ENCODE data around the gene HAAO.
A peak's percentile ranks its signal among the peaks of the same experiment; 100 is the strongest.

The HAAO gene

DNA sequence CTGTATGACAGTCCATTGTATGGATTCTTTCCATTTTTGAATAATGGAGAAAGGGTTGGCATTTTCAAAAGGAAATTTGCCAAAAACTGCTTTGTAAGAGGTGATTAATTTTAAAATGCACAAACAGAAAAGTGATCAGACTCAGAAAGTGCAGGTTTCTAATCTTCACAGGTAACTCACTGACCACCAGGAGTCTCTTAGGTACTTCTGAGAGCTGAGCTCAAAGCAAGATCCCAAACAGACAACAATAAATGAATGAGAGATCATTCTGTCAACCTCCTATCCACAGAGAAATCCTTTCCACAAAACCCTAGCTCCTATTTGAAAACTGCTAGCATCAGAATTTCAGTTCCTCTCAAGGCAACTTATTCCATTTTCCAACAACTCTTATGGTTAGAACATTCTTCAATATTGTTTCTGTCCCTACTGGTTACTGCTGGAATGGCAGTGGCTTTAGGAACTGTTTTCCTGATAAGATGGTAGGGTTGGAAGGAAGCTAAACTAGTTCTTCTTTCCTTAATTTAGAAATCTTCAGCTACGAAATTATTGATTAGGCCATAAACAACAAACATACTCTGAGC is 20.6 kb upstream of the HAAO start:
- no peak for ATAC-seq

DNA sequence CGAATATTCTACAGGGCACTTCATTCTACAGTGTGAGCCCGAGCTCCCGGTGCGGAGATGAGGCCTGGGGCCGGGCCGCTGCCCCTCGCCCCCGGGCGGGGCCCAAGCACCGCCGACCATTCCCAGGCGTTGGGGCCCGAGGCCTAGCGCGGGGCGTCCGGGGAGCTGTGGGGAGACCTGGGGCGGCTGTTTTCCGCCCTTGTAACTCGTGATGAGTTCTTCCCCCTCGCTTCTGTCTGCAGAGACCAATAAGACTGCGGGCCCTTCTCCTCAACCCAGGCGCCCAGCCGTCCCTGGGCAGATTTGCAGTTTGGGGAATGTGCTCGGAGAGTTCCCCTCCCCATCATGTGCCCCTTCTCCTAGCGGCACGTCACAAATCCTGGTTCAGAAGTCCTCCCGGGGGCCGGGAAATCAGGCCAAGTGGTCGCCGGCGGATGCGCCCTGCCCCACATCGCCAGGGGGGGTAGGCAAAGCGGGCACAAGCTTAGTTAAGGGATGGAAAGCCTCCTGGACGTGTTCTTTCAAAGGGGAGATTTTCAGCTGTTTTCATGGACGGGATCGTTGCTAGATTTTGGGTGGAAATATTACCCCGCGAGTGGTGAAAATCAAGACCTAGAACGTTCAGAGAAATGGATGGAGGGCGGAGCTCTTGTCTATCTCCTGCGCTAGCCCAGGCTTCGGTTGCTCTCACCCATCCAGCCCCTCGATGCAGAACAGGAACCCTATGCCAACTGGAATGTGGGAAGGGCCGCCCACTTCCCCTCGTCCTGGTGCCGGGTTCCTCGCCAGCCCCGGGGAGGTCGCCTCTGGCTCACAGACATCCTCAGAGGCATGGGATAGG is 18.8 kb upstream of the HAAO start:
- peak; percentile 1 to 3 for ATAC-seq

DNA sequence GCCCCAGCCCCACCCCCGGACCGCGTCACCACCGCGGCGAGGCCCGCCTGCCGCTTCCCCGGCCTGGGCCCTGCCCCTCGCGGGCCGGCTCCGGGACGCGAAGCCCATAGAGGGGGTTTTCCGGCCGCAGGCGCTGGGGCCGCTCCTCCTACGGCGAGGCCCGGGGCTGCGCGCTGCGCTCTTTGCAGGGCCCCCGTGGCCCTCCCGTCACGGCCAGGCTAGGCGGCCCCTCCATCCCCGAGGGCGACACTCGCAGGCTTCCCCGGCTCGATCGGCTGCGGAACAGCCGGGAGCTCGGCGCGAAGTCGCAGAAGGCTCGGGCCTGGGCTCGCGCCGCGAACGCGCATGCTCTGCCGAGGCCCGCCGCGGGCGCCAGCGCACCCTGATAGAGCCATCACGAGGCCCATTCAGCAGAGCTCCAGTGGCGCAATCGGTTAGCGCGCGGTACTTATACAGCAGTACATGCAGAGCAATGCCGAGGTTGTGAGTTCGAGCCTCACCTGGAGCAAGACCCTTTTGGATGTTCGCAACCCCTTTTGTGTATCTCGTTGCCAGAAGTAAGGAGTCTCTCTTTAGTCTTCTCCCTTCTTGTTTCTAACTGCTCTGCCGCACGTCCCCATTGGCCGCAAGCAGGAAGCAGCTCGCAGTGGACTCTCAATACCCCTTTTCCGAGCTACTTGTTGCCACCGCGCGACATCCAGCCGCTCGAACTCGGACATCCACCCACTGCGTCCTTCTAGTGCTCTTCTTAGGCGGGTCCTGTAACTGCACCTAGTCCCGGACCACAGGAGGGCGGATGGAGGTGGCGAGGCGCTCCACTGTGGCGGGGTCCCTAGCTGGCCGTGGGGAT is 18.0 kb upstream of the HAAO start:
- peak; percentile 83 to 85 for ATAC-seq

DNA sequence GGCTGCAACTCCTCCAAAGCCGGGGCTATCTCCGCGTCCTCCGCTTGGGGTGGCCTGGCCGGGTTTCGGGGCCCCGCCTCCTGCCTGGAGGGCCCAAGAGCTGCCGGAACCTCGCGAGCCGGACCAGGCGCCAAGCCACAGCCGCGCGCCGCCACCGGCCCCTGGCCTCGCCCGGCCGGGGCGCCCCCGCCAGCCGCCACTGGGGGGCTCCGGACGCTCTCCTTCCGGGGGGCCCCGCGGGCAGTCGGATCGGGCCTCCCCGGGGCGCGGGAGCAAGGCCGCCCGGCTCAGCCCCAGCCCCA is 17.4 kb upstream of the HAAO start:
- ATAC-seq = peak; percentile 24 to 26

DNA sequence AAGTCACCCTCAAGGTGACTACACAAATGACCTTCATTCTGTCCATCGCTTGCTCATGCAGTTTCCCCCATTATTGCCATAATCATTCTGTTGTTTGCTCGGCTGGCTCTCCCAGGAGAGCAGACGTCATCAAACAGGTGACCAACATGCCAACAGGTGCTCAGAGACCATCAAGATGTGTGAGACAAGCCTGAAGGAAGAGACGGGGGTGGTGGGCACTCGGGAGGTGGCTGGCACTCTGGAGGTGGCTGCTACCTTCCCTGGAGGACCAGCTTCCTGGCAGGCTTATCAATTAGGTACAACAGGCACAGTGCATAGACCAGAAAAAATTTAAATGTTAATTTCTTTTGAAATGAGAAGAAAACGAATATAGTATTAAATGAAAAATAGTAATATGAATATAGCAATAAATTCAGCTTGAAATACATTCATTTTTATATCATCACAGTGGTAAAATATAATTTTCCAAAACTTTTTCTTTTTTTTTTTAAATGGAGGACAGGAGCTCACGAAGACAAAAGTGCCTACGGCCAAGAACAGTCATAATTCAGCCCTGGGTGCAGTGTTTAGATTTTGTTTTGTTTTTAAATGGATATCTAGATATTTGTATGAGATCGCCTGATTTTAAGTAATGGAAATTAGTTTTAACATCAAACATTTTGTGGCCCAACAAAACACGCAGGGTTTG is 16.9 kb upstream of the HAAO start:
- ATAC-seq = no peak

DNA sequence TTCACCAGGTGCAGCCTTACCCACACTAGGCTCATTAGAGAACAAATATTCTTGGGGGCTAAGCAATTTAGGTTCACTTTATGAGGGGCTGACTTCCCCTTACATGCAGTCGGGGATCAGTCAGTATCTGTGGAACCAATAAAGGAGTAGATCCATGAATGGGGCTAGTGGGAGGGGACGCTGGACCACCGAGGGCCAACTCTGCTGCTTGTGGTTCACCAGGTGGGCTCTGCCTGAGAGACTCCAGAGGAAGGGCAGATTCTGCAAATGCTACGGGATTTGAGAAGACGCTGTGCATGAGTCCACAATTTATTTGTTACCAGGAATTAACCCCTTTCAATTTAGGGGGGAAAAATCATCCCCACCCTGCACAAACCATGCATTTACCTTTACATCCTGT is 15.9 kb upstream of the HAAO start:
- ATAC-seq = no peak

DNA sequence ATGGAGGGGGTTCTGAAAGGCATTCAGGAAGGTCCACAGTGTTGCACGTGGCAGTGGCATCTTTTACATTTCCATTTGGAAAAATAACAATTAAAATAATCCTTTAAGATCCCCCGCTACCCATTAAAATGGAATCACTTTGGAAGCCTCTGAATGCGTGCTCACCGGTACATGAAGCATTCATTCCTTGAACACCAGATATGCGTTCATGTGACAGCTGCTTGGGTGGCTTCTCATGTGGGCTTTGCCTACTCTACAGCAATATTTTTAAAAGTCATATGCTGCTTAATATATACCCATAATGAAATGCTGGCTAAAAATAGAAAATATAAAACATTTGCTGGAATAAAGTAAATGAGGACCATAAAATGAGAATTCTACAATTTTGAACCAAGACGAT is 14.4 kb upstream of the HAAO start:
- no peak for ATAC-seq

DNA sequence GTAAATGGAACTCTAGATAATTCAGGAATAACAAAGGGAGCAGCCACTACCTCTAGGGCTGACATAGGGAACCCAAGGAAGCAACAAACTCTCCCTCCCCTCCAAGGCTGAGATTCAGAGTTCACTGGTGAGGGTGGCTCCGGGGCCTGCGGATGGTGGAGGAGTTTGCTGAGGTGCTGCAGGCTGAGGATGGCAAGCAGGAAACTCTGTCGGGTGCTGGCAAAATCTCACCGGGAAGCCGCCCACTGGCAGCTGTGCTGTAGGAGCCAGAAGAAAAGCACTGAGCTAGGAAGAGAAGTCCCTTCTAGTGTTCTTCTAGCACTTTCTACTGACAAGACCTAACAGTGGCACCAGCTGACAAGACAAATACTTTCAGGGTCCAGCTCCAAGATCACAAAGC is 12.5 kb upstream of the HAAO start:
- ATAC-seq = no peak

DNA sequence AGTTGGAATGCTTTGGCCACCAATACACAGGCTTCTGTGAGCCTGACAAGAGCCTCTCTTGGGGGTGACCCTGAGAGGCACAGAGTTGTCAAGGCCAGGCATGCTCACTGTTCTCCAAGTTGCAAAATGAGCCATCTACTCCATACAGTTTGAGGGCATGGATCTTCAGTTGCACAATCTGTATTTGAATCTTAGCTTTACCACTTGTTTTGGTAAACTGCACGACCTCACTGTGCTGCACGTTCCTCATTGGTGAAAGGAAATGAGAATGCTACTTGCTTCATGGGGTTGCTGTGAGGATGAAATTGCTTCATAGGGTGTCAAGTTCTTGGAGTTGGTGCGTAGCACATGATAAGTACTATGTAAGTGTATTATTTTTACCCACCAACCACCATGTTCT is 12.0 kb upstream of the HAAO start:
- ATAC-seq = no peak

DNA sequence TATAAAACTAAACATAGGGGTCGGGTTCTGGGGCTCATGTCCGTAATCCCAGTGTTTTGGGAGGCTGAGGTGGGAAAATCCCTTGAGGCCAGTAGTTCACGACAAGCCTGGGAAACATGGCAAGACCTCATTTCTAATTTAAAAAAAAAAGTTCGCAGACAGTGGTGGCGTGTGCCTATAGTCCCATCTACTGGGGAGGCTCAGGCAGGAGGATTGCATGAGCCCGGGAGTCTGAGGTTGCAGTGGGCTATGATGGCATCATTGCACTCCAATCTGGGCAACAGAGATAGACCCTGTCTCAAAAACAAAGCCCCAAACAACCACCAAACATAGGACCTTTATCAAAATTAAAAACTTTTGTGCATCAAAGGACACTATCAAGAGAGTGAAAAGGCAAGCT is 9.8 kb upstream of the HAAO start:
- ATAC-seq = no peak

DNA sequence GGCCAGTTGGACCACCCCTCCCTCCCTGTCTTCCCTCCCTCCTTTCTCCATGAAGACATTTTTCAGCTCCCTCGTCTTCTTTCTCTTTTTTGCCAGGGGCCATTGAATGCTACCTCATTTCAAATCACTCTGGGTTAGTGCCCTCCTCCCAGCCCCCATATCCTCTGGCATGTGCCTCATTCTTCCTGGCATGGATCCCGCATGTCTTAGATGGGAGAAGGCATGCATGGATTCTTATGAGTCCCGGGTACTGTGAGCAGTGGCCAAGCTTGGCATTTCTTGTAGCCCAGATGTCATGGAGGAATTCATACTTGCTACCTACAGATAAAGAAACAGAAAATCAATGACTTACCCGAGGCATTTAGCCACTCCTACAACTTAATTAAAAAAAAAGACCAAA is 9.0 kb upstream of the HAAO start:
- ATAC-seq = no peak

DNA sequence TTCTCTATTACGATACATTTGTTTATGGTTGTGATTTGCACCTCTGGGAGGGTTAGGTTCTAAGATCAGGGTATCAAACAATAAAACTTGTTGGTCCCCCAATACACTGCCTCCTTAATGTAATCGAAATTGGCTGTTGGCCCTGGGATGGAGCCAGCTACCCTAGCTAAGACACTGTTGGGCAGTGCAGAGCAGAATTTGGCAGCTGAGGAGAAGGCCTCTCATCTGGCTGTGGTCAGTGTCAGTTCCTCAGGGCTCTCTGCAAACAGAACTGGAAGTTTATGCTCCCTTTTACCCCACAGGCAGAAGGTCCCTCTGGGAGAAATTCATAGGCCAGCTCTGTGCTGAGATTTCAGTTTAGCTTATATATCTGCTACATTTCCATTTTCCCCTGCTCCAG is 8.6 kb upstream of the HAAO start:
- no peak for ATAC-seq

DNA sequence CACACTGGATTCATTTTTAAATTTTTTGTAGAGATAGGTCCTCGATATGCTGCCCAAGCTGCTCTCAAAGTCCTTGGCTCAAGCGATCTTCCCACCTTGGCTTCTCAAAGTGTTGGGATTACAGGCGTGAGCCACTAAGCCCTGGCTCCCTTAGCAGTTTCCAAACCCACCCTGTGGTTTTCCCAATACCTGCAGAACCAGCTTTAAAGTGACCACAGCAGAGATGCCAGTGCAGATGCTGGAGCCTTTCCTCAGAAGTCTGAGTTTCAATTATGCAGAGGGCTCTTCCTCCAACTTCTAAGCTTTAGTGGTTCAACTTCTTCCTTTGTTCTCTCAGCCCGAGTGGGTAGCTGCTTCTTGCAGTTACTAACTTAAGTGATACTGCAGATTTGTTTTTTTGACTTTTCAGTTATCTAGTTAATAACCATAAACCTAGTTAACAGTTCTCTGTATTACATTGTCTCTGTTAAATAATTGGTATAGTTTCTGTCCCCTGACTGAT is 8.1 kb upstream of the HAAO start:
- ATAC-seq = no peak

DNA sequence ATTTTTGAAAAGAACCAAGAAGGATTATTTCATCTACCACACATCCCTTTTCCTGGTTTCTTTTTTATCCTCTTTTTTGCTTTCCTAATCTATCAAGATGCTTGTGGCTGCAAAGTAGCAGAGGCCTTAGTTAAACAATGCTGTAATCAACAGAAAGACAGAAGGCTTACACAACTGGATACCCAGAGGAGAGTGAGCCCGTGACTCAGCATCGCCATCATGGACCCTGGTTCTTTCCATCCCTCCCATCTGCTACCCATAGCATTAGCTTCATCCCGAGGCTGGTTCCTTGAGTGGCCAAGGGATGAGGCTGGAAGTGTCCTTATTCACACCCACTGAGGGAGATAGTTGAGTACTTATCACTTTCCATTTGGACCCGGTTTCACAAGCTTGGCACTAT is 7.5 kb upstream of the HAAO start:
- ATAC-seq = no peak

DNA sequence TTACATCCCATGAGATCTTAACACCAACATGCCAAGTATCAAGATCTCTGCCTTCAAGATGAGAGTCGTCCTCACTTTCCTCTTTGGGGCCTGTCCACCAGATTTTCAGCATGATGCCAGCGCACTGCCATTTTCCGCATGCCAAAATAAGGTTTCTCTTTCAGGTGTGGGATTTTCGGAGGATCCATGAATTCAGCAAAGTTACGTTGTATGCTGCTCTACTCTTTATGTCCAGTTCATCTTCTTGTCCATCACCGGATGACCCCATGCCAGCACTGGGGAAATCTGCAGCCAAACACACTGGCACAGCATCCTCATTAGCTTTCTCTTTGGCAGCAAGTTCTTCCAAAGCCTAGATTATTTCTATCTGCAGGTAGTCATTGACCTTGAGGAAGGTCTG is 4.9 kb upstream of the HAAO start:
- no peak for ATAC-seq

DNA sequence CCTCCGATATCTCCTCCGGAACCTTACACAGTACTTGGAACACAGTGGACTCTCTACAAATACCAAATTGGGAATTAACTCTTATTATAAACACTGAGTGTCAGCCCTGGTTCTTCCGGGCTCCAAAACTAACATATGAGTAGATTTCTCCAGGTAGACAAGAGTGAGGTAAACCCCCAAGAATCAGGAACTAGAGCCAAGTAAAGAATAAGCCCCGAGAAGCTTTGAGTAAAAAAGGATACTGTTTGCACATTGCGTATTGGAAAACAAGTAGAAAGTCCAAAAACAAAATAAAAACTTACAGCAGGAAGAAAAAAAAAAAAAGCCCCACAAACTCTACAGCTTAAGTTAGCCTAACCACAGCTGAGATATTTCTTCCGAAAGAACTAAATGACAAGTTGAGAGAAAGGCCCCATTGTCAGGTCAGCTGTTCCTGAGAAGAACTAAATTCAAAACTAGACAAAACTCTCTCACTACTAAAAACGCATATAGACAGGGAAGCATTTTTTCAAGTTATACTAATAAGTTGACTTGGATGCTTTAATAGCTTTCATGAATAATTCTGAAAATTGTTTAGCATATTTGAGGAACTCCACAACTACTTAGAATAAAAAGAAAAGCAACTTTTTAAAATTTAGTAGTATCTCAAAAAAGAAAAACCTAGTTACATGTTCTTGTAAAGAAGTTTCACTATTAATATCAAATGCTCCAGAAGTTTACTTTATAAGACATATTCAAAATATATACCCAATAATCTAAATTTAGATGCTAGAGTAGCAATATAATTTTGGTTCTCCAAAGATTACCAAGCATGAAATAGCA is 4.3 kb upstream of the HAAO start:
- peak in 1 of 2 donors; percentile 52 for ATAC-seq

DNA sequence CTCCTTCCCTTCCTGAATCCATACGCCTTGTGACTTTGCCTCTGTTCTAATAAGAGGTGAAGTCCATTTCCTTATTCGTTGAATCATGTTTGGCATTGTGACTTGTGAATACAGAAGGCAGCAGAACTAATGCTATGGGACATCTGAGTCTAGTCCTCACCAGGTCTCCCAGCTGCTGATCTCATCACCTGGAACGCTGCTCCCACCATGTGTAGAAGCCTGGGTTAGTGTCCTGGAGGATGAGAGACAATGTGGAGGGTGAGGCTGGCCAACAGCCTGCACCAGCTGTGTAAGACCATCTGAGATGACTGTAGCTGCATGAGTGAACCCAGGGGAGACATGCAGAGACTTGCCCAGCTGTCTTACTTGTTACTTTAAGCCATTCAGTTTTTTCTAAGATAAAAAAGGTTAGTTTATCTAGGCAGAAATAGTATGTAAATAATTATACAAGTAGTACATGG is 3.5 kb upstream of the HAAO start:
- ATAC-seq = no peak

DNA sequence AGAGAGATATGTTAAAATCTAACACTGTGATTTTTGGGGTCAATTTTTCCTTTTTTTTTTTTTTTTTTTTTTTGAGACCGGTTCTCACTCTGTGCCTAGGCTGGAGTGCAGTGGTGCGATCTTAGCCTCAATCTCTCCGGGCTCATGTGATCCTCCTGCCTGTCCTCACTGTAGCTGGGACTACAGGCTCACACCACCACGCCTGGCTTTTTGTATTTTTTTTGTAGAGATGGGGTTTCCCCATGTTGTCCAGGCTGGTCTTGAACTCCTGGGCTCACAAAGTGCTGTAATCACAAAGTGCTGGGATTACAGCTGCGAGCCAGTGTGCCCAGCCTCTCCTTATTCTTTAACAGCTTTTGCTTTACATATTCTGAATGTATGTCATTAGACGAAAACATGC is 2.9 kb upstream of the HAAO start:
- ATAC-seq = no peak

DNA sequence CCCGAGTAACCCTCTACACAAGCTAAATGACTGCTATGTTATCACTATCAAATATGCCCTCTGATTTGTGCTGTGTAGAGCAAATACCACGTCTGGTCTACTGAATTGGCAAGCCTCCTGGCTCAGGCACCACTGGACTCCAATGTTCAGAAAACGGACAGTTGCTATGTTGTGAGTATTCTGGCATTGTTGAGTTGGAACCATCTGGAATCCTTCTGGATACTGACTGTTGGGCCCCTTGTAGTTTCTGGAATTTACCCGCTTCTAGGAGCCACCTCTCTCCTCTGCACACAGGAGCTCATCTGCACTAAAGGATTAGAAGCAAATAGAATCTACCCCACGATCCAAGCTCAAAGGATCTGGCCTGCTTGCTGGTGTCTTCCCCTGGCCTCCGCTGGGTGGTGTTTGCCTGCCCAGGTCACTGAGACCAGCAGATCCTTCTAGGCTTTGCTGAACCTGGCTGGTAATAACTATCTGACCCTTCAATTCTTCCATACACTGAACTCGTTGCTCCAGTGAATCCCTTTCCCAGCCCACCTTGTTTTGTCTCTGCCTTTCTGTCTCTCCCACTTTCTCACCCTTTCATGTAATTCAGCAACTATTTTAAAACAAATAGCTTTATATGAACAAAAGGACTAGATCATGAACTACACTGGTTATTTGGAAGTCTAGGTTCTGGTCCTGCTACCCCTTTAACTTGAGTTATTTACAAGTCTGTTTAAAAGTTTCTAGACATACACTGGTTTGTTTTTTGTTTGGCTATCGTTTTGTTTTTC is 2.1 kb upstream of the HAAO start:
- no peak for ATAC-seq

DNA sequence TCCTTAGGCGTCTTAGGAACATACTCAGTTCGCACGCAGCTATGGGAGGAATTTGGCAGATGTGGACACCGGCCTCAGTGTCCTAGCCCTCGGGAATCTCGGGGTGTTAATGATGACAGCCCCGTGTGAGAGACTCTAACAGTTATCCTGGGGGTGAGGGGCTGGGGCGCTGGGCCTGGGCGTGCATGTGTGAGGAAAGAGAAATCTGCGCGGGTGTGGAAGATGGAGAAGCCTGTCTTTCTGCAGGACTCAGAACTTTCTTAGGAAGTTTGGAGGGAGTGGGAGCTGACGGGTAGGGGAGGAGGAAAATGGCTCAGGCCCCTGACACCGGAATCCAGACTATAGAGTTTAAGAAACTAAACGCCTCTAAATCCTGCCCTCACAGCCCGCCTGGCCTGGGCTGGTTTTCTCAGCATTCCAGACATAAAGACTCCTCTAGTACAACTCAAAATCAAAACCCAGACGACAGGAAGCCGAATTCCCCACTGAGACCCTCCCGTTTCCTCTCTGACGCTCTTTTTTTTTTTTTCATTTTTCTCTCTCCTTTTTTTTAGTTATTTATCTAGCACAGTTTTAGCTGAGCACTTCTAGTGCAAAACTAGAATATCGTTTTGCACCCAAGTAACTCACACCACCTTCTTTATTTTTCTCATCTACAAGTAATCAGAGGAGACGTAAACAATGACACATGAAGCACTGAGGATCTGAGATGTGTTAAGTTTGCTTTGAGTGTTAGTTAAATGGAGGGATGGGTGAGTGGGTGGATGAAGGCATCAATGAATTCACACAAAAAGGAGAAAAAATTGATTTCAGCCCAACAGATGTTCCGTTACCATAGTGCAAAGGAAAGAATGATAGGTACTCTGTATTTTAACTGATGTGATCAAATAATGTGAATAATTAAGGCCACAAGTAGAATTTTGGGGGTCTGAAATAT is 1.2 kb upstream of the HAAO start:
- no peak for ATAC-seq
